IPS-NIHi7 (cell line): ENCODE data around the gene AP4S1.
"Not testable (repeated sequence)": the region's sequence is repeated elsewhere in the genome, so short reads cannot be mapped to it uniquely, and the experiment has no call there.

Source experiments
- DNase-seq: peaks from one replicate; pipeline ENCODE4 v3.0.0; 2012; ENCODE audit warnings: mixed read lengths; ENCODE audit errors: extremely low spot score

AP4S1 gene

DNA sequence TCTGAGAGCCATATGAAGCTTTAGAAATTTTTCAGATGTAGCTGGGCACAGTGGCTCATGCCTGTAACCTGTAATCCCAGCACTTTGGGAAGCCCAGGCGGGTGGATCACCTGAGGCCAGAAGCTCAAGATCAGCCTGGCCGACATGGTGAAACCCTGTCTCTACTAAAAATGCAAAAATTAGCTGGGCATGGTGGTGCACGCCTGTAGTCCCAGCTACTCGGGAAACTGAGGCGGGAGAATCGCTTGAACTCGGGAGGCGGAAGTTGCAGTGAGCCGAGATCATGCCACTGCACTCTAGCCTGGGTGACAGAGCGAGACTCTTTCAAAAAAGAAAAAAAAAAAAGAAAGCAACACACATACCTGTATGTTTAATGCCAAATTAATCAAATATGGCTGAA, 17.4 kb downstream of the AP4S1 start:
- not testable (repeated sequence) for DNase-seq

DNA sequence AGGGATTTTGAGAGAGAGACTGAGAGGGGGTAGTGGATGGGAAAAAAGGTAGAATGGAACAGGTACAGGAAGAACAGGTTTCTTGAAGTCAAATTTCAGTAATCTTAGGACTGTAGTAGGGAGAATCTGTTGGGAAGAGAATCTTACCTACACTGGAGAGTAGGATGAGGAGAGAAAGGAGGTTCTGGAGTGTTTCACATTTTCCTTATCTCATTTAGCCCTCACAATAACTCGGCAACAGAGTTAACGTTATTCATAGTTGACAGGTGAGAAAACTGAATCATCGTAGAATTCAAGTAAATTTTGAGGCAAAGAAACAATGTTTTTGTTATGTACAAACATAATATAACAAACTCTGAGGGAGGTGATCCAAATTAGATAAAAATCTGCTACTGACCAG, 17.9 kb downstream of the AP4S1 start:
- DNase-seq = no peak

DNA sequence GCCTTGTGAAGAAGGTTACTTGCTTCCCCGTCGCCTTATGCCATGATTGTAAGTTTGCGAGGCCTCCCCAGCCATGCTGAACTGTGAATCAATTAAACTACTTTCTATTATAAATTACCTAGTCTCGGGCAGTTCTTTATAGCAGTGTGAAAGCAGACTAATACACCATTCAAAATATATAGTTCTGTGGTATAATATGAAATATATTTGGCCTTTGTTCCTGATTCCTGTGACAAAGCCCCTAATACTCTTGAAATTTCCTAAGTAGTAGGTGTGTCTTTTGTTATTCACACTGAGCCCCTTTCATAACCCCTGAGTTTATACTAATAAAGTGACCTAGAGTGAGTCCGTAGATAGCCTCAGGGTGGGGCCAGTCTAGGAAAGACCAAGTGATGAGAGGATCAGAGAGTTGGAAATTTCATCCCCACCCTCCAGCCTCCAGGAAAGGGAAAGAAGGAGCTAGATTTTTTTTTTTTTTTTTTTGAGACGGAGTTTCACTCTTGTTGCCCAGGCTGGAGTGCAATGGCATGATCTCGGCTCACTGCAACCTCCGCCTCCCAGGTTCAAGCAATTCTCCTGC, 20.1 kb downstream of the AP4S1 start:
- no peak for DNase-seq

DNA sequence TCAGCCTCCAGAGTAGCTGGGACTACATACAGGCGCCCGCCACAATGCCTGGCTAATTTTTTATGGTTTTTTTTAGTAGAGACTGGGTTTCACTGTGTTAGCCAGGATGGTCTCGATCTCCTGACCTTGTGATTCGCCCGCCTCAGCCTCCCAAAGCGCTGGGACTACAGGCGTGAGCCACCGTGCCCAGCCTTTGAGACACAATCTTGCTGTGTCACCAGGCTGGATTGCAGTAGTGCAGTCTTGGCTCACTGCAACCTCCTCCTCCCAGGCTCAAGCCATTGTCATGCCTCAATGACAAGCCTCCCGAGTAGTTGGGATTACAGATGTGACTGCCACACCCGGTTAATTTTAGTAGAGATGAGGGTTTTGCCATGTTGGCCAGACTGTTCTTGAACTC, 22.1 kb downstream of the AP4S1 start:
- DNase-seq = no peak

DNA sequence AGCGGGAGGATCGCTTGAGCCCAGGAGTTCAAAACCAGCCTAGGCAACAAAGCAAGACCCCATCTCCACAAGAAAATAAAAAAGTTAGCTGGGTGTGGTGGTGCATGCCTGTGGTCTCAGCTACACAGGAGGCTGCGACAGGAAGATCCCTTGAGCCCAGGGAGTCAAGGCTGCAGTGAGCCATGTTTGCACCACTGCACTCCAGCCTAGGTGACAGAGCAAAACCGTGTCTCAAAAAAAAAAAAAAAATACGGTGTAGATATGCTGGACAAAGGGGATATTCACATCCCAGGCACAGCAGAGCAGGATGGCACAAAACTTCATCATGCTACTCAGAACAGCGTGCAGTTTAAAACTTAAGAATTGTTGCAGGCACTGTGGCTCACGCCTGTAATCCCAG, 25.6 kb downstream of the AP4S1 start:
- DNase-seq = no peak

GRCh38 chr14:31051511-31051910, 26.1 kb downstream of the AP4S1 start:
- no peak for DNase-seq

DNA sequence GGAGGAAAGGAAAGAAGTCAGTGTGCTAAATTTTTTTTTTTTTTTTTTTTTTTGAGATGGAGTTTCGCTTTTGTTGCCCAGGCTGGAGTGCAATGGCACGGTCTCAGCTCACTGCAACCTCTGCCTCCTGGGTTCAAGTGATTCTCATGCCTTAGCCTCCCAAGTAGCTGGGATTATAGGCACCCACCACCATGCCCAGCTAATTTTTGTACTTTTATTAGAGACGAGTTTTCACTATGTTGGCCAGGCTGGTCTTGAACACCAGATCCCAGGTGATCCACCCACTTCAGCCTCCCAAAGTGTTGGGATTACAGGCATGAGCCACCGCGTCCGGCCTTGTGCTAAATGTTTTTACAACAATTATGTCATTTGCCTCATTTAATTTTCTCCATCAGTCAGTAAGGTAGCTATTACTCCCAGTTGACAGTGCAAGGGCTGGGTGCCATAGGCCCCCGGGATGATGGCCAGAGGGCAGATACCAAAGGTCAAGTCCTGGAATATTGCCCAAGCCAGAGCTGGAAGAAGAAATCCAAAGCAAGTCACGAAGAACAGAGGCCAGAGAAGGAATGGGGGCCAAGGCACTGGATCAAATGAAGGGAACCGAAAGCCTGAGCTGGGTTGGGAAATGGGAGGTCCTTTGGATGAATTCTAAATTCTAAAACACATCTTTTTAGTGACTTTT, 27.6 kb downstream of the AP4S1 start:
- not testable (repeated sequence) for DNase-seq

GRCh38 chr14:31057035-31057434, 31.6 kb downstream of the AP4S1 start:
- DNase-seq = no peak

- no peak for DNase-seq
These were observed 32.4 kb downstream of the AP4S1 start for GRCh38 chr14:31057701-31058364.

DNA sequence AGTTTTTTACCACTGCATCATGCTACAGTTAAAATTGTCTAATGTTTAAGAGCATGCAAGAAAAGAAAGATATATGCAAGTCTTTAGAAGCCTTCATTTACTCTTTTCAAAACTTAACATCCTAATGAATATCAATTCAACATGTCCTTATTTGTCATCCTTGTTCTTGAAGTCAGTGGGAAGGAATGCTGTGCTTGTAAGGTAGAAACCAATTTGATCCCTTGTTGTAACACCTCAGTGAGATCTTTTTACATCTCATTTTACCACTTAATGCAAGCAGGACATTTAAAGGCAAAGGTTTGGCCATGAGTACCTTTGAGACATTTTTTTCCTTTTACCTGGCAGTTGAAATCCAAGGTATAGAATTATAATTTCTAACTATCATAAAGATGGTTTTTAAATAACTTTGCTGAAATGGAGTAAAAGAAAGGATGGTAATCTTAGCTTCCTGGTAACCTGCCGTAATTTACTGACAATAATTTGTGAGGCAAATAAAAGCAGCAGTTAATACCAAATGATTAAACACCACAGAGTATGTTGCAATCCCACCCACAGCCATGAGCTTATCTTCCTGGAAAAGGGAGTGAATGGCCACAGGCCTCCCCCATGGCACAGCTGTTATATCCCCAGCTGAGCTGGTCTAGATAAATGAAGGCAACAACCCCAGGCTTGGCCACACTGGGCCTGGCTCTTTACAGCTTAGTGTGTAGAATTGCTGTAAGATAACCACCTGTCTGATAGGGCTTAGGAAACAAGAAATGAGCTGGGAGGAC, 33.9 kb downstream of the AP4S1 start:
- DNase-seq = peak; percentile 31

GRCh38 chr14:31060253-31060875, 34.9 kb downstream of the AP4S1 start:
- DNase-seq = no peak

DNA sequence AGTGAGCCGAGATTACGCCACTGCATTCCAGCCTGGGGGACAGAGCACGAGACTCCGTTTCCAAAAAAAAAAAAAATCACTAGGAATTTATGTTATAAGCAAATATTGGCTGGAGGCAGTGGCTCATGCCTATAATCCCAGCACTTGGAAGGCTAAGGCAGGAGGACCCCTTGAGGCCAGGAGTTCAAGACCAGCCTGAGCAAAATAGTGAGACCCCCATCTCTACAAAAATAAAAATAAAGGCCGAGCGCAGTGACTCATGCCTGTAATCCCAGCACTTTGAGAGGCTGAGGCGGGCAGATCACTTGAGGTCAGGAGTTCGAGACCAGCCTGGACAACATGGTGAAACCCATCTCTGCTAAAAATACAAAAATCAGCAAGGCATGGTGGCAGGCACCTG, 37.5 kb downstream of the AP4S1 start:
- not testable (repeated sequence) for DNase-seq

DNA sequence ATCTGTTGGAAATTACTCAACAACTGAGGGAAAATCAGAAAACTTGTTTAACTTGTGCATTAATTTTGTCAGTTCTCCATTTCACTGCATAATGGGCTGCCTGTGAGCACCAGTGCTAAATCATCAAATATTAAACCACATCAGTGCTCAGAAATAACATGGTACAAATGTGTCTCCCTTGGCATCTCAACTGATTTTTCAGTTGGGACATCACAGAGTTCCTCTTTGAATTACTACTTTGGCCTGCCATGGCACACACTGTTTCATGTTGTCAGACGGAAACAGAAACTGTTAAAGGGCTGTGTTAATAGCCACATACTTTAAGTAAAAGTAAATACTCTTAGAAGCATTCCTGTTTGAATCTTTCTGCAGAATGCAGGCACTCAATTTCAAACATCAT, 42.8 kb downstream of the AP4S1 start:
- DNase-seq = no peak

- no peak for DNase-seq
These were observed 43.9 kb downstream of the AP4S1 start for GRCh38 chr14:31069343-31069742.

DNA sequence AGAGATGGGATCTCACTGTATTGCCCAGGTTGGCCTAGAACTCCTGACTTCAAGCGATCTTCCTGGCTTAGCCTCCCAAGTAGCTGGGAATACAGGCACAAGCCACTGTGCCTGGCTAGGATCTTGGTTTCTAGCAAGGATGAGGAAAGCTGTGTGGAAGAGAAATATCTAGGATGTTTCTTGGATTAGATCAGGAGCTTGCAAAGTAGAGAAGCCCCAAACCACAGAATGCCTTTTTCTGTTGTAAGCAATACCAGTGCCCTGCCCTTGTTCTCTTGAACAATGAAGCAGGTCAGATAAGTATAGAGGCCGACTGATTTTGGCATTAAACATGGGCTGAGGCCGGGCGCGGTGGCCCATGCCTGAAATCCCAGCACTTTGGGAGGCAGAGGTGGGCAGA, 45.0 kb downstream of the AP4S1 start:
- no peak for DNase-seq

- no peak for DNase-seq
These were observed 45.7 kb downstream of the AP4S1 start for GRCh38 chr14:31071151-31071550.

DNA sequence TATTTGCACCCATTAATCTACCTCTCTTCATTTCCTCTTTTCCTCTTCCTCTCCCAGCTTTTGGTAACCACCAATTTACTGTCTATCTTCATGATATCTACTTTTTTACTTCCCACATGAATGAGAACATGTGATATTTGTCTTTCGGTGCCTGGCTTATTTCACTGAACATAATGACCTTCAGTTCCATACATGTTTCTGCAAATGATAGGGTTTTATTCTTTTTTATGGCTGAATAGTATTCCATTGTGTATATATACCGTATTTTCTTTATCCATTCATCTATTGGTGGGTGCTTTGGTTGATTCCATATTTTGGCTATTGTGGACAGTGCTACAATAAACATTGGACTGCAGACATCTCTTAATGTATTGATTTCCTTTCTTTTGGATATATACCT, 49.7 kb downstream of the AP4S1 start:
- no peak for DNase-seq

DNA sequence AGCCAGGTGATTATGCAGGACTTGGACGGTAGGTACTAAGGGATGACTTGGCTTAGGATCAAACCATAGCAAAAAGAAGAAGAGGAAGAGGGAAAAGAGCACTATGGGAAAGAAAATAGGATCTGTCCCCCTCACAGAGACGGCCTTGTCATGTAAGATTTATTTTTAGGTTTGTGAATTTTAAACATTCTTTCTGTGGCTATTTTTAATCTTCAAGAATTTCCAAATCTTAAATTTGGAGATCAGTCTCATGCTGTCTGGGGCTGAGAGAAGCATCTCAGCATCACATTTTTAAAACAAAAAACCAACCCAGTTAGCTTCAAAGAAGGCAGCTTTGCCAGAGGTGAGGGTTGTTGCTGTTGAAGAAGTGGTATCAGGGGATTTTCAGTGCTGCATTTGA, 53.3 kb downstream of the AP4S1 start:
- DNase-seq = no peak

- DNase-seq = no peak
These were observed 54.6 kb downstream of the AP4S1 start for GRCh38 chr14:31080056-31080455.

- no peak for DNase-seq
These were observed 55.0 kb downstream of the AP4S1 start for GRCh38 chr14:31080484-31080883.

- DNase-seq = no peak
These were observed 58.3 kb downstream of the AP4S1 start for GRCh38 chr14:31083781-31084180.

- peak; percentile 41 for DNase-seq
These were observed 58.9 kb downstream of the AP4S1 start for GRCh38 chr14:31084385-31084784.
